SK-N-SH (cell line): ENCODE data around the gene BTBD9.

Experiments used
- MXI1 ChIP-seq: IDR thresholded peaks from 2 replicates; pipeline ENCODE4 v1.6.1; 2012; ENCODE audit warnings: mild to moderate bottlenecking, low read depth, low read length, improper control_type of control experiment
- TEAD4 ChIP-seq: IDR thresholded peaks from 2 replicates; pipeline ENCODE4 v1.4.0; 2012; ENCODE audit warnings: mild to moderate bottlenecking, borderline replicate concordance; ENCODE audit not compliant: insufficient read depth
- TF ChIP-seq, protein P1 (sequence below): fragments of 200-600 bp; sonication (generic); IDR thresholded peaks from 2 replicates; pipeline ENCODE4 v1.6.1; 2017; ENCODE audit warnings: antibody characterized with exemption, mild to moderate bottlenecking, moderate library complexity
- TF ChIP-seq, protein P2 (sequence below): IDR thresholded peaks from 2 replicates; pipeline ENCODE4 v1.4.0; 2012; ENCODE audit warnings: low read depth

DNA sequence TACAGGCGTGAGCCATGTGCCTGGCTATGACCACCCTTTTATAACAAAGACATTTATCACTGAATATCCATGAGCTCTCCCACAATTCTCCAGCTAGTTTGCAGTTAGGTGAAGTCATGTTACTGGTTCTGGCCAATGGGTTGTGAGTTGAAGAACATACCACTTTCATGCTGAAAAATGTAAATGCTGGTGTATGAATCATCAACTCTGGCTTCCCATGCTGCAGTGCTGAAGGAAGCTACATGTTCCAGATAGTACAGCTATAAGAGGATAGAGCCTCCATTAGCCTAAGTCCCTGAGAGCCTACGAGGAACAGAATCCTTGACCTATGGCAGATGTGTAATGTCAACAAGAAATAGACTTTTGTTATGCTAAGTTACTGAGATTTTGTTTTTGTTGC is 180.4 kb downstream of the BTBD9 start:
- TF ChIP-seq MXI1 (no peak), TEAD4 (no peak)
- TF ChIP-seq, protein P1, sequence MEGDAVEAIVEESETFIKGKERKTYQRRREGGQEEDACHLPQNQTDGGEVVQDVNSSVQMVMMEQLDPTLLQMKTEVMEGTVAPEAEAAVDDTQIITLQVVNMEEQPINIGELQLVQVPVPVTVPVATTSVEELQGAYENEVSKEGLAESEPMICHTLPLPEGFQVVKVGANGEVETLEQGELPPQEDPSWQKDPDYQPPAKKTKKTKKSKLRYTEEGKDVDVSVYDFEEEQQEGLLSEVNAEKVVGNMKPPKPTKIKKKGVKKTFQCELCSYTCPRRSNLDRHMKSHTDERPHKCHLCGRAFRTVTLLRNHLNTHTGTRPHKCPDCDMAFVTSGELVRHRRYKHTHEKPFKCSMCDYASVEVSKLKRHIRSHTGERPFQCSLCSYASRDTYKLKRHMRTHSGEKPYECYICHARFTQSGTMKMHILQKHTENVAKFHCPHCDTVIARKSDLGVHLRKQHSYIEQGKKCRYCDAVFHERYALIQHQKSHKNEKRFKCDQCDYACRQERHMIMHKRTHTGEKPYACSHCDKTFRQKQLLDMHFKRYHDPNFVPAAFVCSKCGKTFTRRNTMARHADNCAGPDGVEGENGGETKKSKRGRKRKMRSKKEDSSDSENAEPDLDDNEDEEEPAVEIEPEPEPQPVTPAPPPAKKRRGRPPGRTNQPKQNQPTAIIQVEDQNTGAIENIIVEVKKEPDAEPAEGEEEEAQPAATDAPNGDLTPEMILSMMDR, result no peak
- TF ChIP-seq, protein P2, sequence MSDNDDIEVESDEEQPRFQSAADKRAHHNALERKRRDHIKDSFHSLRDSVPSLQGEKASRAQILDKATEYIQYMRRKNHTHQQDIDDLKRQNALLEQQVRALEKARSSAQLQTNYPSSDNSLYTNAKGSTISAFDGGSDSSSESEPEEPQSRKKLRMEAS, result no peak
